Naive thymus-derived CD8-positive, alpha-beta T cell (primary cell): ENCODE results near the gene AOC2. TPM values are rescaled to one million over a fixed set of nuclear protein-coding genes. Genes with fewer than 3 reads are reported as not detected.

Source experiments
- ATAC-seq, 2 donors: fragments of 150-1000 bp; cut with Tn5 transposase in 1 of 2; sonication (Bioruptor Pico), chemical (Tn5 transposase) in 1 of 2; 1 replicate in 1 of 2; 2 replicates in 1 of 2; pipeline ENCODE4 v1.10.0; 2021; ENCODE audit warnings: mild to moderate bottlenecking in 2 of 2, moderate library complexity in 2 of 2
- POLR2A ChIA-PET: fragments of 350-600 bp; sonication (Branson Sonifier 250); formaldehyde crosslinking; loops from one replicate; lab custom pipeline; 2021; ENCODE audit warnings: antibody characterized with exemption; lab: Charles Lee
- DNase-seq, 10 donors: peaks; one replicate each; pipeline versions ENCODE4 v3.0.0 to v3.0.0-alpha.2; 2020 to 2022
- H3K27ac Mint-ChIP-seq, 10 donors: one replicate each; pipeline ENCODE4 v1.8.0; 2020 to 2022; ENCODE audit warnings: mild to moderate bottlenecking in 10 of 10, mixed read lengths in 10 of 10, moderate library complexity in 4 of 10, inconsistent platforms in 1 of 10
- H3K27me3 Mint-ChIP-seq, 5 donors: one replicate each; pipeline ENCODE4 v1.8.0; 2021 to 2022; ENCODE audit warnings: mixed read lengths in 5 of 5
- H3K36me3 Mint-ChIP-seq, 3 donors: one replicate each; pipeline ENCODE4 v1.8.0; 2020 to 2022; ENCODE audit warnings: mixed read lengths in 3 of 3, mild to moderate bottlenecking in 2 of 3, inconsistent platforms in 1 of 3
- H3K4me1 Mint-ChIP-seq, 4 donors: one replicate each; pipeline ENCODE4 v1.8.0; 2021 to 2022; ENCODE audit warnings: mixed read lengths in 4 of 4
- H3K4me3 Mint-ChIP-seq, 10 donors: one replicate each; pipeline ENCODE4 v1.8.0; 2020 to 2022; ENCODE audit warnings: mild to moderate bottlenecking in 10 of 10, mixed read lengths in 10 of 10, moderate library complexity in 6 of 10, inconsistent platforms in 1 of 10
- H3K9me3 Mint-ChIP-seq, 9 donors: one replicate each; pipeline ENCODE4 v1.8.0; 2020 to 2022; ENCODE audit warnings: mixed read lengths in 9 of 9, mild to moderate bottlenecking in 3 of 9, inconsistent platforms in 1 of 9, moderate library complexity in 1 of 9
- polyA plus RNA-seq, 3 donors: library from polyadenylated mRNA; unstranded; fragments of 300-500 nt; fragmentation: Illumina TruSeq; gene quantifications; one replicate each; pipeline ENCODE4 v1.2.3, GENCODE V29; 2021
- total RNA-seq, 8 experiments: library from RNA in 2 of 8; stranded (reverse) in 2 of 8; gene quantifications; one replicate each; pipeline ENCODE4 v1.2.3 and lab custom pipeline; 2021 to 2026

Gene AOC2
- total and polyA plus RNA-seq, 5 experiments from 2014 or later, result 0.06 to 4.2 (median 0.63) TPM

- ATAC-seq (no peak), DNase-seq (peak in 2 of 10 donors; percentile 7 to 9)
- no peaks in the 10 kb centered on the region for H3K27me3 Mint-ChIP-seq
- peak overlapping the region; percentile 53 to 100 (median 100) for H3K27ac Mint-ChIP-seq
- peaks cover 19 to 31% (median 29%) of the 10 kb centered on the region in 4 donors for H3K4me1 Mint-ChIP-seq
- no peaks in the 10 kb centered on the region for H3K9me3 Mint-ChIP-seq
- peaks cover 0 to 34% (median 7%) of the 10 kb centered on the region in 3 donors for H3K36me3 Mint-ChIP-seq
- POLR2A ChIA-PET, result interaction anchor here (0.6 to 3.5 kb wide), 9 partner anchors 10 to 527 kb away, joined by 3 to 53 read pairs (median 6); partner anchors contain the start of genes BECN1, NBR1, PSMC3IP and RPL27
- peak overlapping the region; percentile 92 to 98 (median 96) for H3K4me3 Mint-ChIP-seq
Observed at GRCh38 chr17:42833767-42834422, 10.5 kb upstream of the AOC2 start.

DNA sequence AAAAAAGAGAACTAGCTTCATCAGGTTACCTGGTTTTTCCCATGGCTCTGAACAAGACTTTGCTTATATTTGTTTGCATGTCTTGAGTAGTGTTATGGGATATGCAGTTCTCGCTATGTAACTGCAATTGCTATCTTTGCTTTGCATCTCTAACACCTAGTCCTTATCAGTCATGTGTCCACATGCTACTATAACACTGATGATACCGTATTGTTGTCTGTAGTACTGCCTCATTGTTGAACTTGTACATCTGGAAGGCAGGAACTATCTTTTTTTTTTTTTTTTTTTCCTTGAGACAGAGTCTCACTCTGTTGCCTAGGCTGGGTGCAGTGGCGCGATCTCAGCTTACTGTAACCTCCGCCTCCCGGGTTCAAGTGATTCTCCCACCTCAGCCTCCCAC is 8.6 kb upstream of the AOC2 start:
- Mint-ChIP-seq H3K9me3 (no peaks in the 10 kb centered on the region), H3K36me3 (peaks cover 0 to 53% (median 15%) of the 10 kb centered on the region in 3 donors), H3K27me3 (no peaks in the 10 kb centered on the region), H3K4me1 (peaks cover 14 to 31% (median 29%) of the 10 kb centered on the region in 4 donors), H3K4me3 (no peak overlapping the region), H3K27ac (no peak overlapping the region)
- POLR2A ChIA-PET, result interaction anchor here (0.5 to 1.4 kb wide), 4 partner anchors 11 to 99 kb away, joined by 3 to 4 read pairs (median 4); partner anchors contain the start of gene BECN1
- no peak for ATAC-seq
- no peak for DNase-seq

DNA sequence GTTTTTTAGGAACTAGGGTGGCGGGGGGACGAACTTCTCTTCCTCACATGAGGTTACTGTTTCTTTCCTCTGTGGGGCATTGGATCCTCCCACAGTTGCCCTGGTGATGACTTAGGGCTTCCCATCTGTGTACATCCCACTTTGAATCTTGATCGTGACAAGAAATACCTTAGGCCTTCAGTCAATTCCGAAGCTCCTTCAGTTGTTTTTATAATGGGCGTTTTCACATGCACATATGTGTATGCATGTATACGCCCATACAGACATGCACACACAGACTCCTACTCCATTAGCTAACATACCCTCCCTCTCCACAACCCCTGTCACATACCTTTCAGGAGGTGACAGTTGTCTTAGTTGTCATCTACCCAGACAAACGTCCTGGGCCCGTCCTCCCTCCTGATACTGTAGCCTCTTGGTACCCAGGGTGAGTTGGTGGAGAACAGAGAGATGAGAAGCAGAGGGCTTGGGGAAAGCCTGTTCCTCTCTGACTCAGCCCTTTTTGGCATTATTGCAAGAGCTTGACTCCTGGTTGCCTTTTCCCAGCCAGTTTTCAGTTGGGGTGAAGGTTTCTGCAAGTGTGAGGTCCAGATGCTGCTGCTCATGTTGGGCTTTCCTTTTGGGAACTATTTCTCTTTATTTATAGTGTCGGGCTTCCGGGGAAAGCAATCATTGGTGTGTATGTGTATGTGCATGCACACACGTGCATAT is 2.2 kb upstream of the AOC2 start:
- DNase-seq, result no peak
- Mint-ChIP-seq H3K27ac (peak overlapping the region in 2 of 10 donors; percentile 53 to 77), H3K27me3 (no peaks in the 10 kb centered on the region), H3K4me1 (peaks cover 0 to 6% (median 5%) of the 10 kb centered on the region in 4 donors), H3K36me3 (peaks cover 0 to 86% (median 23%) of the 10 kb centered on the region in 3 donors), H3K9me3 (no peaks in the 10 kb centered on the region), H3K4me3 (no peak overlapping the region)
- ATAC-seq, result no peak
- POLR2A ChIA-PET, result interaction anchor here (0.6 kb wide), 2 partner anchors 17 to 628 kb away, joined by 3 read pairs; no protein-coding TSS in a partner anchor

DNA sequence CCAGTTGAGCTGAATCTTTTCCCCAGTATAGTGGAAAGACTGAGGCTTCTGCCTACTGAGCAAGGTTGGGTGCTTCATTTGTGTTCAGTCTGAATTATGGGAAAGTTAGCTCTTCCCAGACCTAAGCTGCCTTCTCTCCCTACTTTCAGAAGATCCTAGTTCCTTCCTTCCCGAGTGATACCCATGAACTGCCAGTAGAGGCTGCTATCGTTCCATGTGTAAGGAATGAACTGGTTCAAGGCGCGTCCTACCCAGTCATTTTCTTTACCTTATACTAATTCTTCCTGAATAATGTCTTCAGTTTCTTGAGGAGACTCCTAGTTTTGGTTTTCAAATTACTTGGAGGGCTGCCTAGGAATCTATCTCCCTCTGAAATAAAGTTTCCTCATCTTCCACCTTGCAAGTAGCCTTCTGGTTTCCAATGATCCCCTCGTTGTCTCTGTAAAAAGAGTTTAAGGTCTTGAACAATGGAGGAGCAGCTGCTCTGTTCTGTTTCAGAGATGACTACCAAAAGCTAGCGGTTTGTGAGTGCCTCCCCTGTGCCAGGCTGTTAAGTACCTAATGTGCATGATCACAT is 934 bp upstream of the AOC2 start:
- Mint-ChIP-seq H3K27me3 (no peaks in the 10 kb centered on the region), H3K36me3 (peaks cover 0 to 74% (median 19%) of the 10 kb centered on the region in 3 donors), H3K4me3 (no peak overlapping the region), H3K27ac (peak overlapping the region in 3 of 10 donors; percentile 2 to 63 (median 43)), H3K4me1 (peaks cover 0 to 6% (median 3%) of the 10 kb centered on the region in 4 donors), H3K9me3 (no peaks in the 10 kb centered on the region)
- ATAC-seq (peak in 1 of 2 donors; percentile 30), DNase-seq (peak in 2 of 10 donors; percentile 10 to 17)
- POLR2A ChIA-PET, result no interaction called here

- H3K27me3 Mint-ChIP-seq, result no peaks in the 10 kb centered on the region
- no peaks in the 10 kb centered on the region for H3K9me3 Mint-ChIP-seq
- peaks cover 0 to 59% (median 11%) of the 10 kb centered on the region in 3 donors for H3K36me3 Mint-ChIP-seq
- no peak overlapping the region for H3K4me3 Mint-ChIP-seq
- DNase-seq (no peak), ATAC-seq (no peak)
- POLR2A ChIA-PET, result interaction anchor here (1.4 kb wide), 1 partner anchor 11 kb away, joined by 6 read pairs; the partner anchor contains the start of gene PSME3
- peak overlapping the region in 2 of 10 donors; percentile 47 to 92 for H3K27ac Mint-ChIP-seq
- H3K4me1 Mint-ChIP-seq, result peaks cover 0 to 6% (median 3%) of the 10 kb centered on the region in 4 donors
Observed at GRCh38 chr17:42844761-42845555, 578 bp downstream of the AOC2 start.

GRCh38 chr17:42845556-42845917 is 1.2 kb downstream of the AOC2 start:
- Mint-ChIP-seq H3K36me3 (peaks cover 0 to 53% (median 10%) of the 10 kb centered on the region in 3 donors), H3K27ac (peak overlapping the region in 4 of 10 donors; percentile 20 to 92 (median 34)), H3K4me1 (peaks cover 0 to 9% (median 3%) of the 10 kb centered on the region in 4 donors), H3K27me3 (no peaks in the 10 kb centered on the region), H3K4me3 (no peak overlapping the region), H3K9me3 (no peaks in the 10 kb centered on the region)
- ATAC-seq (no peak), DNase-seq (no peak)
- POLR2A ChIA-PET, result interaction anchor here (0.5 to 1.4 kb wide), 2 partner anchors 12 to 370 kb away, joined by 3 to 6 read pairs; partner anchors contain the start of gene PSME3

DNA sequence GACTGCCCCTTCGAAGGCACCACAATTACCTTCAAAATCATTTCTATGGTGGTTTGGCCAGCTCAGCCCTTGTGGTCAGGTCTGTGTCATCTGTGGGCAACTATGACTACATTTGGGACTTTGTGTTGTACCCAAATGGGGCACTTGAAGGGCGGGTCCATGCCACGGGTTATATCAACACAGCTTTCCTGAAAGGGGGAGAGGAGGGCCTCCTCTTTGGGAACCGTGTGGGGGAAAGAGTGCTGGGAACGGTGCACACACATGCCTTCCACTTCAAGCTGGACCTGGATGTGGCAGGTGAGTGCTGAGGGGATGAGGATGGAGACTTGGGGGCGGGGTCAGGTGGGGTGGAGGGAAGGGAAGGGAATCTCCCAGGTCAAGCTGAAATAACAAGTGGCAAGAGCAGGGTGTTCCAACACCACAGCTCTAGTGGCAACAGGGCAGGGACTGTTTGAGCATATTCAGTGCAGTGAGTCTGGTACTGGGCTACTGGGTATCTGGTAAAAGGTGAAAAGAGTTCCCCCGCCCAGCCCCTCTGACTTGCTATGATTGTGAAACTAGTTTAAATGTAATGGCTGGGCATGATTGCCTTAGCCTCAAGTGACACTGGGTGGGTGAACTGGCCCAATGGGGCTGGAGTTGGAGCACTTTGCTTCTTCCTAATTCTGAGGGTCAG is 1.7 kb downstream of the AOC2 start:
- ATAC-seq (peak in 1 of 2 donors; percentile 11), DNase-seq (no peak)
- POLR2A ChIA-PET, result interaction anchor here (0.5 to 1.4 kb wide), 2 partner anchors 12 to 371 kb away, joined by 3 to 6 read pairs; partner anchors contain the start of gene PSME3
- Mint-ChIP-seq H3K4me3 (peak overlapping the region in 1 of 10 donors; percentile 26), H3K27me3 (no peaks in the 10 kb centered on the region), H3K36me3 (peaks cover 0 to 48% (median 8%) of the 10 kb centered on the region in 3 donors), H3K9me3 (no peaks in the 10 kb centered on the region), H3K27ac (peak overlapping the region in 8 of 10 donors; percentile 4 to 92 (median 65)), H3K4me1 (peaks cover 0 to 9% (median 3%) of the 10 kb centered on the region in 4 donors)

DNA sequence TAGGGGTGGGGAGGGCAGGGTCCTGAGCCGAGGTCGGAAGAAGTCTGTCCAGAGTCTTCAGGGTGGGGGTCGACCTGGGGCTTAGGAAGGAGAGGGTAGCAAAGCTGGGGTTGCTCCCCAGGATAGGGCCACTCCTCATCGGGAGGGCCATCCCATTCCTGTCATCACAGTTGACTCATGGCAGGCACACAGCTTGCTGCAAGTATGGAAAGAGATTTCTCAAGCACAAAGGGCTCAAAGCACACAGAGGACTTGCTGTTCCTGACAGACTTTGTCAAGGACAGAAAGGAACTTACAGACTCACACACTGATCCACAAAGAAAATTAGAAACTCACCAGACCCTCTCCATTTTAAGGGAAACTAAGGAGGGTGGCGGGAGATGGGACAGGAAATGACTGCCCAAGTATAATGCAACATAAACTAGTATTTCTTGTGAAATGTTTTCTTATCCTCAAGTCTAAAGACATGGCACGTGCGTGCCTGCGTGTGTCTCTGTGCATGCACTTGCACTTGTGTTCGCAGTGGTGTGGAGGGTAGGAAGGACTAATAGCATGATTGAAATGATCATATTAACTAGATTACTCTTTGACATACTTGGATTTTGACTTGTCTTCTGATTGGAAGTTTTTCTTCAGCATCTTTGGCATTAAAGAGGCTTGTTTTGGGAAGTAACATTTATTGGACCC is 2.4 kb downstream of the AOC2 start:
- no peaks in the 10 kb centered on the region for H3K27me3 Mint-ChIP-seq
- peak overlapping the region in 6 of 10 donors; percentile 26 to 92 (median 60) for H3K27ac Mint-ChIP-seq
- ATAC-seq (no peak), DNase-seq (no peak)
- no peak overlapping the region for H3K4me3 Mint-ChIP-seq
- no peaks in the 10 kb centered on the region for H3K9me3 Mint-ChIP-seq
- peaks cover 0 to 9% (median 3%) of the 10 kb centered on the region in 4 donors for H3K4me1 Mint-ChIP-seq
- POLR2A ChIA-PET, result no interaction called here
- peaks cover 0 to 41% (median 5%) of the 10 kb centered on the region in 3 donors for H3K36me3 Mint-ChIP-seq

DNA sequence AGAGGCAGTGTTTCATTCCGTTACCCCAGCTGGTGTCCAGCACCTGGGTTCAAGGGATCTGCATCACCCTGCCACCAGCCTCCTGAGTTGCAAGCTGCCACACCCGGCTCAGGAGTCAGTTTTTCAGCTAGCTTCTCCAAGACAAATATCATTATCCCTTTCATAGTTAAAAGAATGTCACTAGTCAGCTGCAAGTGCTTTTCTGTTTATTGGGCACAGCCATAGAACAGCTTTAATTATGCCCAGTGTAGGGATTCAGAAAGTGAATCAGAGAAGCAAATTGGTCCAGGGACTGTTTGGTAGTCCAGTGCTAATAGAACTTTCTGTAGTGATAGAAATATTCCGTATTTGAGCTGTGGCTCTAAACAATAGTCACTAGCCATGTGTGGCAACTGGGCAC is 3.7 kb downstream of the AOC2 start:
- peaks cover 0 to 27% (median 0%) of the 10 kb centered on the region in 3 donors for H3K36me3 Mint-ChIP-seq

DNA sequence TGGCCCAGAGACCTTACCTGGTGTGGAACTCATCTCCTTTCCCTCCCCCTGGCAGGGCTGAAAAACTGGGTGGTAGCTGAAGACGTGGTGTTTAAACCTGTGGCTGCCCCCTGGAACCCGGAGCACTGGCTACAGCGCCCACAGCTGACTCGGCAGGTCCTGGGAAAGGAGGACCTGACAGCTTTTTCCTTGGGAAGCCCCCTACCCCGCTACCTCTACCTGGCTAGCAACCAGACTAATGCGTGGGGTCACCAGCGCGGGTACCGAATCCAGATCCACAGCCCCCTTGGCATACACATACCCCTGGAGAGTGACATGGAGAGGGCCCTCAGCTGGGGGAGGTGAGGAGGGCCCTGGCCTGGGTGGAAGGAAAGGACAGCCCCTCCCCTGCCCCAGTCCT is 4.7 kb downstream of the AOC2 start:
- peak overlapping the region in 1 of 10 donors; percentile 59 for H3K27ac Mint-ChIP-seq
- H3K4me3 Mint-ChIP-seq, result no peak overlapping the region
- no peak for ATAC-seq
- H3K4me1 Mint-ChIP-seq, result peaks cover 0 to 7% (median 3%) of the 10 kb centered on the region in 4 donors
- DNase-seq, result no peak
- H3K9me3 Mint-ChIP-seq, result no peaks in the 10 kb centered on the region
- POLR2A ChIA-PET, result no interaction called here
- peaks cover 0 to 3% (median 1%) of the 10 kb centered on the region in 5 donors for H3K27me3 Mint-ChIP-seq
- peaks cover 0 to 18% (median 0%) of the 10 kb centered on the region in 3 donors for H3K36me3 Mint-ChIP-seq

More for the DNA sequence above, 3.7 kb downstream of the AOC2 start:
- Mint-ChIP-seq H3K27ac (no peak overlapping the region), H3K4me3 (no peak overlapping the region), H3K27me3 (peaks cover 0 to 3% (median 0%) of the 10 kb centered on the region in 5 donors), H3K4me1 (peaks cover 0 to 7% (median 3%) of the 10 kb centered on the region in 4 donors), H3K9me3 (no peaks in the 10 kb centered on the region)
- no peak for ATAC-seq
- POLR2A ChIA-PET, result interaction anchor here (0.6 kb wide), 3 partner anchors 91 to 406 kb away, joined by 3 to 5 read pairs (median 4); partner anchors contain the start of gene RPL27
- DNase-seq, result no peak
